ENCODE data around the gene DCAF12L1.

Gene DCAF12L1

DNA sequence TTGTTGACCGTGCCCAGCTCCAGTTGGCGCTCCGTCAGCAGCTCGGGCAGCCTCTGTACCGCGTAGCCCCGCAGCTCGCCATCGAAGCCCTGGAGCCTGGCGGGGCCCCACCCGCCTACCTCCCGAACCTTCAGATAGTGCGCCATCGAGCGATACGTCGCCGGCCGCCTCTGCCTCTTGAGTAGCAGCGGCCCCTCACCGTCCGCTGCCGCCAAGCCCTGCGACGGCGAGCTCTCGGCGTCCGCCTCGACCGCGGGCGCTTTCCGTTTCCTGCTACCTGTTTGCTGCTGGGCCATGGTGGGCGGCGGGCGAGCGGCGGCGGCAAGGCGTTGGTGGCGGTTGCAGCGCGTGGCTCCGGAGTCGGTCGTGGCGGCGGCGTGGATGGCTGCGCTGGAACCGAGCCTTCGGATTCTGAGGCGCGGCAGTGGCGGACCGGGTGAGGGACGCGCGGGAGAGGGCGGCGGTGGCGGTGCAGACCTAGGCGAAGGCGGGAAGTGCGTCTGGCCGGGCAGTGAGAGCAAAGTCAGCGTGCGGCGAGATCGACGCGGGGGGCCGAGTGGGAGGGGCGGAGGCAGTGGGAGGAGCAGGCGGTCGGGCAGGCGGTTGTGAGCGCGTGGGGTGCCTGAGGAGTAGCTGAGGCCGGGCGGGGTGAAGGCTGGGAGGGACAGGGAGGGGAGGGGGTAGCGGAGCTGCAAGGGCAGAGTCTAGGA, at the start of gene DCAF12L1:
DCAF12L1 (minus strand) TSS at position 502 of the 710 bp plus-strand sequence; CDS start at position 296, 206 bp downstream.
- DNase-seq (ENCODE audit: low read depth) = no peak

DNA sequence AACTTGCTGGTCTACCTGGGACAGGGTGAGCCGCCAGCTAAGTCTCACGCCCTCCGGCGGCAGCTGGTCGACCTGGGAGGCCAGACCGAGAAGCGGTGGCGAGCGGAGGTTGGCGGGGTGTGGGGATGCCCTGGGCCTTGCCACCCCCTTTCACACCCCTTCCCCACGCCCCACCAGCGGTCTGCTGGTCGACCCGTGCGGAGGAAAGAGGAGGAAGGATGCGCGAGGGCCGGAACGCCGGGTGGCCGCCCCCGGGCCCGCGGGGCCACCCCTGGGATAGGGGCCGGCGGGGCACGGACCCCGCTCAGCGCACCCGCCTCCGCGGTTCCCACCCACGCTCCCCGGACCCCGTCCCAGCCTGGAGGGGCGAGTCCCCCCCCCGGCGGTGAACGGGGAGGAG, 28.3 kb upstream of the DCAF12L1 start:
- DNase-seq (ENCODE audit: low read depth) = no peak

- DNase-seq (ENCODE audit: low read depth) = no peak
These were observed 23.3 kb upstream of the DCAF12L1 start for GRCh38 chrX:126575911-126576310.

DNA sequence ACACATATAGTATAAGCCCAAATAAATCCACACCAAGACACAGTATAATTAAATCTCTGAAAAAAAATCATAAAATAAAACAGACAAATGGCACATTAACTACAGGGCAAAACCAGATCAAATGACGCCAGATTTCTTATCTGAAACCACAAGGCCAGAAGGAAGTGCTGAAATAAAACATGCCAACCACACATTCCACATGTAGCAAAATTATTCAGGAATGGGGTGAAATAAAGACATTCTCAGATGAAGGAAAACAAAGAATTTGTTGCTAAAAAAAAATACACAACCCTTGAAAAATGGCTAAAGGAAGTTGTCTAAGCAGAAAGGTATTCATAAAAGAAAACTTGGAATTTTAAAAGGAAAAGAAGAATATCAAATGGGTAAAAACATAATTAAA, 4.5 kb upstream of the DCAF12L1 start:
- DNase-seq (ENCODE audit: low read depth) = no peak

- no peak for DNase-seq (ENCODE audit: low read depth)
These were observed 795 bp downstream of the DCAF12L1 start for GRCh38 chrX:126551725-126552312.

DNA sequence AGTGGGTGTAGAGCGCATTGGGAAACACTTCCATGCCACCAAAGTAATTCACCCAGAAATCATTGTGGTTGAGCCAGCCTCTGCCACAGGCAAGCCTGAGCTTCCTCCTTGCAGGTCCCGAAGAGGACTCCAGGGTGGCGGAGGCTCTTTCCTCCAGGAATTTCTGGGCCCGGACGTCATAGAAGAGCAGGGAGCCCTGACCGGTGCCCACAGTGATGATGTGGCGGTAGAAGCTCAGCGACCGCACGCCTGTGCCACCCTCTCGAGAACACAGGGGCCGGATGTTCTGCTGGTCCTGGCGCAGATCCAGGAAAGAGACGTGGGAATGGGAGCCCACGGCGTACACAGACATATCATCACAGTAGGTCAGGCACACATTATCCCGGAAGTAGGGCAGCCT, 1.3 kb downstream of the DCAF12L1 start:
- no peak for DNase-seq (ENCODE audit: low read depth)

DNA sequence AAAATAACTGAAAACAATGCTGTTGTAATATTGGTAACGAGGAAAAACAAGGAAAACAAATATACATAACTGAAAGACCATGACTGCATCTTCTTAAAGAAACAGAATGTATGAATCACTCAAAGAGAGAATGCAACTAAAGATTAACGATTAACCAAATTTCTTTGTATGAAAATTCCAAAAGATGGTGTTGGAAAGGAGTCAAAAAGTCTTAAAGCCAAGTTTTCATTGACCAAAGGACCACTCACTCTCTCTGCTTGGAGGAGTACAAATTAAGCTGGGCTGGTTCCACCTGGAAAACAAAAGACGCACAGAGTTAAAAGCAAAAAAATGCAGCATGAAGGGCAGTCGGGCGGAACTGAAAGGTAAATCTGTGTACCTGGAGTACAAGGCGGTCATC, 1.8 kb downstream of the DCAF12L1 start:
- no peak for DNase-seq (ENCODE audit: low read depth)

GRCh38 chrX:126509923-126510322, 42.7 kb downstream of the DCAF12L1 start:
- no peak for DNase-seq (ENCODE audit: low read depth)

Data from CMK (cell line).